ENCODE measurements around the gene DGKD. TPM values are rescaled to one million over a fixed set of nuclear protein-coding genes. Genes with fewer than 3 reads are reported as not detected.
A peak's percentile ranks its signal among the peaks of the same experiment; 100 is the strongest.

Gene DGKD
- total RNA-seq, 4 donors from 2014 or later = 26.3 to 41.3 (median 30.4) TPM

DNA sequence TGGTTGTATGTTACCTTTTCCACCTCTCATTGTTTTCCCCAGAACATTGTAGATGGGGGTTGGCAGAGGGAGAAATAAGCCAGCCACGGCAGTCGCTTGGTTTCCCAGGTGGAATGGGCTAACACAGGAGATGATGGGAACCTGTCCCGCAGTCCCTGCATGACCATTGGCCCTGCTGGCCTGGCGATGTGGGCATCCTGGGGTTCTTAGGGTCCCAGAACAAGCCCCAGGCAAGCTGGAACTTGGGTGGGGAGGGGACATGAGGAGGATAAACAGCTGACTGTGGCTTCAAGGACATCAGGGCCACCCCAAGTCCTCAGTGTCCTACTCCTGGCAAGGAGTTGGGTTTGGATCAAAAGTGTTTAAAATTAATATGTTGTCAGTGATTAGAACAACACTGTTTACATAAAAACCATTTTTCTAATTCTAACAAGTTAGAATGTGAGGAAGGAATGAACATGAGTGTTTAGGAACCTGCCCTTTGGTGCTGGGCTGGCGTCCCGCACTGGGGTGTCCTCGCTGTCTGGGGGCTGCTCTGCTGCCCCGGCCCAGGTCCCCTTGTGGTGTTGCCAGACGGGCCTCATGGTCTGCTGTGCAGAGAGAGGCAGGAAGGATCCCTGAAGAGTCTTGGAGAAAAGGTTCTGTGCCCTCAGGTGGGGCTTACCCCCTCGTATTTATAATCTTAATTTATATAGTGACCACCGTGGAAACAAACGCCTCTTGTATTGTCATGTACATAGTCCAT, 117.2 kb downstream of the DGKD start:
- Histone ChIP-seq H3K27ac (peak overlapping the region; percentile 61 to 82 (median 72)), H3K27me3 (no peaks in the 10 kb centered on the region), H3K9me3 (no peaks in the 10 kb centered on the region), H3K4me3 (no peak overlapping the region), H3K4me1 (peaks cover 8 to 19% of the 10 kb centered on the region in 2 donors), H3K36me3 (peaks cover 2 to 84% of the 10 kb centered on the region in 2 donors)
- no peak for DNase-seq
- TF ChIP-seq, protein P1, sequence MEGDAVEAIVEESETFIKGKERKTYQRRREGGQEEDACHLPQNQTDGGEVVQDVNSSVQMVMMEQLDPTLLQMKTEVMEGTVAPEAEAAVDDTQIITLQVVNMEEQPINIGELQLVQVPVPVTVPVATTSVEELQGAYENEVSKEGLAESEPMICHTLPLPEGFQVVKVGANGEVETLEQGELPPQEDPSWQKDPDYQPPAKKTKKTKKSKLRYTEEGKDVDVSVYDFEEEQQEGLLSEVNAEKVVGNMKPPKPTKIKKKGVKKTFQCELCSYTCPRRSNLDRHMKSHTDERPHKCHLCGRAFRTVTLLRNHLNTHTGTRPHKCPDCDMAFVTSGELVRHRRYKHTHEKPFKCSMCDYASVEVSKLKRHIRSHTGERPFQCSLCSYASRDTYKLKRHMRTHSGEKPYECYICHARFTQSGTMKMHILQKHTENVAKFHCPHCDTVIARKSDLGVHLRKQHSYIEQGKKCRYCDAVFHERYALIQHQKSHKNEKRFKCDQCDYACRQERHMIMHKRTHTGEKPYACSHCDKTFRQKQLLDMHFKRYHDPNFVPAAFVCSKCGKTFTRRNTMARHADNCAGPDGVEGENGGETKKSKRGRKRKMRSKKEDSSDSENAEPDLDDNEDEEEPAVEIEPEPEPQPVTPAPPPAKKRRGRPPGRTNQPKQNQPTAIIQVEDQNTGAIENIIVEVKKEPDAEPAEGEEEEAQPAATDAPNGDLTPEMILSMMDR (IDR thresholded peaks at IDR 0.05 in 4 of 5, conservative IDR thresholded peaks at IDR 0.05 in 1 of 5) = no peak
- no peak for TF ChIP-seq POLR2A (IDR thresholded peaks at IDR 0.05)
- intact Hi-C loops (cut with DNase I; ENCODE audit: low total_unique reads) = no loop called here
- no peak for ATAC-seq
- in situ Hi-C loops (cut with MboI; ENCODE audit: low sequenced_read_pairs in 4 of 4) = no loop called here

DNA sequence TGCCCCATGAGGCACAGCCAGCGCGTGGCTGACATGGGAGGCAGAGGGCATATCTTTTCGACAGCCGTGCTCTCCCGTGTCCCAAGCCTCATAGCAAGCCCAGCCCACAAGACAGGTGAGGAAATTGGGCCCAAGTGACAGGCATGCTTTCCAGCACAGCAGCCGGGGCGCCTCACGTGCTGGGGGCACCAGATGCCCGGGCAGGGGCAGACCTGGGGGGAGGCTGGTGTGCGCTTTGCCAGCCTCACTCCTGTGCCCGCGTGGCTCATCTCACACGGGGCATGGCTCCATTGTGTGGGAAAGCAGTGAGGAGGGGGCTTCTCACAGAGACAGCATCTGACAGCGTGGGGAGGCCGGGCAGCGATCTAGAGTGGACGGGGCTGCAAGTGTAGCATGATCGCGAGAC, 119.1 kb downstream of the DGKD start:
- intact Hi-C loops (cut with DNase I; ENCODE audit: low total_unique reads) (no loop called here), in situ Hi-C loops (cut with MboI; ENCODE audit: low sequenced_read_pairs in 4 of 4) (no loop called here)
- H3K27me3 ChIP-seq = no peaks in the 10 kb centered on the region
- H3K9me3 ChIP-seq = no peaks in the 10 kb centered on the region
- peaks cover 8 to 19% of the 10 kb centered on the region in 2 donors for H3K4me1 ChIP-seq
- H3K36me3 ChIP-seq = peaks cover 0 to 83% of the 10 kb centered on the region in 2 donors
- no peak for DNase-seq
- ATAC-seq = no peak
- no peak overlapping the region for H3K4me3 ChIP-seq
- peak overlapping the region in 1 of 4 donors; percentile 41 for H3K27ac ChIP-seq
- TF ChIP-seq, protein P1 (IDR thresholded peaks at IDR 0.05 in 4 of 5, conservative IDR thresholded peaks at IDR 0.05 in 1 of 5) = no peak
- TF ChIP-seq POLR2A (IDR thresholded peaks at IDR 0.05) = no peak

DNA sequence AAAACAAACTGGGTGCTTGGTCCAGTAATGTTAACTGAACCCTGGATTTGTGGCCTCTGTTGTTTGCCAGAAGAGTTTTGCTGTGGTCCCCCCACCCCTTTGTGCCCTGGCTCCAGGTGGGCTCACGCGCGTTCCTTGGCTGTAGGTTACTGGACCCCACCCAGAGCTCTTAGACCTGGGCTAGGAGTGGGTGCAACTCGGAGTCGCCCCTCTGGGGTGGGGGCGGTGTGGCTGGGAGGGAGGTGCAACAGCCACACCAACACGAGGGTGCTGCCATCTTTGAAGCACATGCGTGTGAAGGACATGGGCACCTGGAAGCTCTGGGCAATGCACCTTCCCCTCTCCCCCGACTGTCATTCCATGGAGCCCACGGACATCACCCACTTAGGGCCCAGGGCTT, 119.6 kb downstream of the DGKD start:
- in situ Hi-C loops (cut with MboI; ENCODE audit: low sequenced_read_pairs in 4 of 4) (no loop called here), intact Hi-C loops (cut with DNase I; ENCODE audit: low total_unique reads) (no loop called here)
- peak overlapping the region; percentile 41 to 59 (median 49) for H3K27ac ChIP-seq
- DNase-seq (no peak), ATAC-seq (no peak)
- no peak overlapping the region for H3K4me3 ChIP-seq
- H3K4me1 ChIP-seq = peaks cover 8 to 16% of the 10 kb centered on the region in 2 donors
- peaks cover 0 to 83% of the 10 kb centered on the region in 2 donors for H3K36me3 ChIP-seq
- no peaks in the 10 kb centered on the region for H3K9me3 ChIP-seq
- TF ChIP-seq, protein P1 (IDR thresholded peaks at IDR 0.05 in 4 of 5, conservative IDR thresholded peaks at IDR 0.05 in 1 of 5) = no peak
- no peak for TF ChIP-seq POLR2A (IDR thresholded peaks at IDR 0.05)
- H3K27me3 ChIP-seq = no peaks in the 10 kb centered on the region

DNA sequence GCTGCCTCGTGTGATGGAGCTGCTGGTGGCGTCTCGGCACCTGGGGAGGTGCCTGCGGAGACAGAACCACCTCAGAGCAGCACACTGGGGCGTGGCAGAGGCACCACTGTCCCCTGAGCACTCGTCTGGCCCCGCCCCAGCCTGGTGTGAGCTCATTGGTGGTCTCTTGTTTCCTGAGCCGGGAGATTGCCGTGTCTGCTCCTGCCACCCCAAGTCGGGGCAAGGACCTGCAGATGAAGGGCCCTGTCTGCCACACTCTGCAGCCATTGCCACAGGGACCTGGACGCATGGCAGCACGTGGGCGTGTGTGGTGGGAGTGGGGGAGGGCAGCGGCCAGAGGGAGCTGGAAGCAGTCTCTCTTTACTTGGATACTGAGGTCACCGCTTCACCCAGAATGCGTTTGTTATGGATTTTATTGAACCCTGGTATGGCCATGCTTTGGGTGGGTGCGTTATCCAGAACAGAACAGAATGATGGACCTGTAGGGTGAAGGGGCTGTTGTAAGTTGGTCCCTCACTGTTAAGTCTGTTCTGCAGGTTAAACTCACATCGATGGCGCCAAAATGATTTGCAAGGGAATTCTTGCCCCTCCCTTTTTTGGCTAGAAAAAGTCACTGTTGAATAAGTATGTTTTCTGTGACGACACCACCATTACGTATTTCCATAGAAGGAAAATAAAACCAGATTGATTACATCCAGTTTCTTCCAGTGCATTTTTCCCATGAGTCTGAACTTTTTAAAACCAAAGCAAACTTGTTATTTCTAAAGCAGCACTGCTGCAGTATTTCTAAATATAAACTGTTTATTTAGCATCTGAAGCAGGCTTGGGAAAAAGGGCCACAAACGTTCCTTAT, 120.2 kb downstream of the DGKD start:
- H3K9me3 ChIP-seq = no peaks in the 10 kb centered on the region
- intact Hi-C loops (cut with DNase I; ENCODE audit: low total_unique reads) (no loop called here), in situ Hi-C loops (cut with MboI; ENCODE audit: low sequenced_read_pairs in 4 of 4) (no loop called here)
- H3K4me1 ChIP-seq = peaks cover 4 to 9% of the 10 kb centered on the region in 2 donors
- H3K36me3 ChIP-seq = peaks cover 0 to 80% of the 10 kb centered on the region in 2 donors
- DNase-seq (no peak), ATAC-seq (no peak)
- no peak for TF ChIP-seq POLR2A (IDR thresholded peaks at IDR 0.05)
- TF ChIP-seq, protein P1 (IDR thresholded peaks at IDR 0.05 in 4 of 5, conservative IDR thresholded peaks at IDR 0.05 in 1 of 5) = no peak
- no peak overlapping the region for H3K4me3 ChIP-seq
- peak overlapping the region; percentile 41 to 72 (median 53) for H3K27ac ChIP-seq
- no peaks in the 10 kb centered on the region for H3K27me3 ChIP-seq
